GM13976 (cell line): Measurements from ENCODE around the gene THRSP.
"Not testable (repeated sequence)": the region's sequence is repeated elsewhere in the genome, so short reads cannot be mapped to it uniquely, and the experiment has no call there.

ENCODE experiments used
- DNase-seq: peaks from one replicate; pipeline ENCODE4 v3.0.0; 2012; ENCODE audit warnings: low spot score
- in situ Hi-C: fragments of 300-500 bp; cut with MboI; formaldehyde crosslinking; loops from one replicate; pipeline ENCODE4 v1.12.0; 2022; ENCODE audit warnings: low sequenced_read_pairs, mixed read lengths, inconsistent platforms; ENCODE audit not compliant: unreplicated experiment
- TF ChIP-seq, protein P1 (sequence below): IDR thresholded peaks from 2 replicates; pipeline ENCODE4 v1.5.1; 2012; ENCODE audit warnings: borderline replicate concordance, mild to moderate bottlenecking; ENCODE audit not compliant: insufficient read depth; ENCODE audit errors: extremely low read depth, missing control alignments, control extremely low read depth

THRSP gene

DNA sequence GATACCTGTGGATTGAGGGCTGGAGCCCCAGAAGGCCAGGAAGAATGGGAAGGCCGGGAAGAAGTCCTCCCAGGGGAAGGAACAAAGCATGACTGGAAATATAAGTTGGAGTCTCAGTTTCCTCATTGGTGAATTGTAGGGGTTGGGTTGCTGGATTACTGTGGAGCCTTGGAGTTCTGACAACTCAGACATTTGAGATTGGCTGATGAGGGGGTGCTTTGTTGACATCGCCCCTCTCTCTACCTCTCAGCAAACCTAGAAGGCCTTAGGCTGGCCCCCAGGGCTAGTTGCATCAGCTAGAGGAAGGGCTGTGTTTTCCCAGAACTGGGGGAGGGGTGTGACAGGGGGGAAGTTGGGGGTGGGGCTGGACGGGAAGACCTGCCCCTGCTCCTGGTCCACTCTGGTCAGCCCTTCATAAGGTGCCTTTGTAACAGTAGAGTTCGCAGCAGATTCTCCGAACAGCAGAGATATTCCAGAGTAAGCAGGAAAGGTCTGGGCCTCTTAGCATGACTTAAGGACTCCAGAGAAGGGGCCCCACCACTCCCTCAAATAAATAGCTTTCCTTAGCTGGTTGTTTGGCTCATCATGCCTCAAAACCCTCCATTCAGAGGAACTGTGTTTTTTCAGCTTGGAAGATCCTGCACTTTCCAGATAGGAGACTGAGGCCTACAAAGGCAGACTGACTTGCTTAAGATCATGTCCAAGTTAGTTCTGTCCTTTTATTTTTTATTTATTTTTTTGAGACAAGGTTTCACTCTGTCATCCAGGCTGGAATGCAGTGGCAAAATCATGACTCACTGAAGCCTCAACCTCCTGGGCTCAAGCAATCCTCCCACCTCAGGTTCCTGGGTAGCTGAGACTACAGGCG lies 12.5 kb upstream of the THRSP start:
- no peak for DNase-seq
- TF ChIP-seq, protein P1, sequence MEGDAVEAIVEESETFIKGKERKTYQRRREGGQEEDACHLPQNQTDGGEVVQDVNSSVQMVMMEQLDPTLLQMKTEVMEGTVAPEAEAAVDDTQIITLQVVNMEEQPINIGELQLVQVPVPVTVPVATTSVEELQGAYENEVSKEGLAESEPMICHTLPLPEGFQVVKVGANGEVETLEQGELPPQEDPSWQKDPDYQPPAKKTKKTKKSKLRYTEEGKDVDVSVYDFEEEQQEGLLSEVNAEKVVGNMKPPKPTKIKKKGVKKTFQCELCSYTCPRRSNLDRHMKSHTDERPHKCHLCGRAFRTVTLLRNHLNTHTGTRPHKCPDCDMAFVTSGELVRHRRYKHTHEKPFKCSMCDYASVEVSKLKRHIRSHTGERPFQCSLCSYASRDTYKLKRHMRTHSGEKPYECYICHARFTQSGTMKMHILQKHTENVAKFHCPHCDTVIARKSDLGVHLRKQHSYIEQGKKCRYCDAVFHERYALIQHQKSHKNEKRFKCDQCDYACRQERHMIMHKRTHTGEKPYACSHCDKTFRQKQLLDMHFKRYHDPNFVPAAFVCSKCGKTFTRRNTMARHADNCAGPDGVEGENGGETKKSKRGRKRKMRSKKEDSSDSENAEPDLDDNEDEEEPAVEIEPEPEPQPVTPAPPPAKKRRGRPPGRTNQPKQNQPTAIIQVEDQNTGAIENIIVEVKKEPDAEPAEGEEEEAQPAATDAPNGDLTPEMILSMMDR: no peak
- in situ Hi-C loops: no loop called here

DNA sequence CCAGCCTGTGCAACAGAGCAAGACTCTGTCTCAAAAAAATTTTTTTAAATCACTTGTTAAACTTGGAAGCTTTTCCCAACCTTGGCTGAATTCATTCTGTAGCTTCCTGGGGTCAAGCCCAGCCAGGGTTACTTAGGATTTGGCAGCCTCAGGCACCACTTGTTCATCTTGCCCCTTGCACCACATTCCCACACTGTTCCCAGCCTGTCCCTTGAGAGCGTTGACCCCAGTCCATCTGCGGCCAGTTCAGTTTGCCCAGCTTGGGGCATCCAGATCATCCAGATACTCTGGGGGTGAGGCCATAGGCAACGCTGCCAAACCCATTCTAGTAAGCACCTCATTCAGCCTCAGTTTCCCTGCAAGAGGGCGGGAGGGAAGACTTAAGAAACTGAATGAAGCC lies 8.7 kb upstream of the THRSP start:
- DNase-seq: no peak
- in situ Hi-C loops: no loop called here
- TF ChIP-seq, protein P1: no peak

DNA sequence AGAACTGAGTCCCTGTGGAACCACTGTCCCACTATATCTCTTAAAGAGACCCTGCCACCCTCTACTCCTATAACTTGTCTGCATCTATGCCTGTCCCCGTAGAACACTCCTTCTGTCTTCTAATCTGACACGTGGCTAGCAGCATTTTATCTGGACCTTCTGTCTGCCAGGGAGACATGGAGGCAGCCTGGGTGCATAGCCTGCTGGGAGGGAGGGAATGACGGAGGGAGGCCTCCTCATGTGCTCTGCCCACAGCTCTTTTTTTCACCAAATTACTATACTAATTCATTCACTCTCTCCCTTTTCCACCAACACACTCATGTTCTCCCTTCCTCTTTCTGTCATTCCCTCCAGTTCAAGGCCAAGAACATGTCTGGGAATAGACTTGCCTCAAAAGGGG lies 7.6 kb upstream of the THRSP start:
- in situ Hi-C loops: no loop called here
- TF ChIP-seq, protein P1: no peak
- no peak for DNase-seq

DNA sequence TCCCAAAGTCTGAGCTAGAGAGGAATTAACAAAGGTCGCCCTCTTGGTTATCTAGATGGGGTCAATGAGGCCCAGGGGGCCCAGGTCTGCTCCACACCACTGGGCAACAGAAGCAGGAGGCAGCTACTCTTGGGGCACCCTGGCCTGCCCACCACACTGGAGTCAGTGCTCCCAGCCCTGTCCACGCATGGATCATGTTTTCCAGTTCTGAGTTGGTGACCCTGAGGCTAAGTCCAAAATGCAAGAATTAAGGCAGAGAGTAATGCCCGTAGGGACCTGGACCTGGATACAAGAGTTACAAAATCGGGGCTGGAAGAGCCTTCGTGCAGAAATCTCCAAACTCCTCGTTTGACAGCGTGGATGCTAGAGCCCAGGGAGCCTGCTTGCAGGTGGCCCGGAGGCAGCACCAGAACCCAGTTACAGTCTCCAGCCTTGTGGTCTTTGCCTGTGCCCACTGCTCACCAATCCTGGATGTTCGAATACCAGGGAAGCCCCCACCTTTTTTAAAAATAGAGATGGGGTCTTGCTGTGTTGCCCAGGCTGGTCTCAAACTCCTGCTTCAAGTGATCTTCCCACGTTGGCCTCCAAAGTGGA lies 6.1 kb upstream of the THRSP start:
- TF ChIP-seq, protein P1: no peak
- DNase-seq: no peak
- in situ Hi-C loops: no loop called here

DNA sequence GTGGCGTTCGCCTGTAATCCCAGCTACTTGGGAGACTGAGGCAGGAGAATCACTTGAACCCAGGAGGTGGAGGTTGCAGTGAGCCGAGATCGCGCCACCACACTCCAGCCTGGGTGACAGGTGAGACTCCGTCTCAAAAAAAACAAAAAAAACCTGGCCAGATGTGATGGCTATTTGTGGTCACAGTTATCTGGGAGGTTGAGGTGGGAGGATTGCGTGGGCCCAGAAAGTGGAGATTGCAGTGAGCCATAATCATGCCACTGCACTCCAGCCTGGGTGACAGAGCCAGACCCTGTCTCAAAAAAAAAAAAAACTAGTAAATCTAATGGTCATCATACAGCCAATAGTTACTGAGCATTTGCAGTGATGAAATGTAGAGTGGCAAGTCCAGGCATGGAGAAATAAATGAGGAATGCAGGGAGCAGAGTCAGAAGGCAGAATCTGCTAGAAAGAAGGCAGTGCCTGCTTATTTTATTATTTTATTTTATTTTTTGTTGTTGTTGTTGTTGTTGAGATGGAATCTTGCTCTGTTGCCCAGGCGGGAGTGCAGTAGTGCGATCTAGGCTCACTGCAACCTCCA lies 3.8 kb upstream of the THRSP start:
- in situ Hi-C loops, DNase-seq: not testable (repeated sequence)

DNA sequence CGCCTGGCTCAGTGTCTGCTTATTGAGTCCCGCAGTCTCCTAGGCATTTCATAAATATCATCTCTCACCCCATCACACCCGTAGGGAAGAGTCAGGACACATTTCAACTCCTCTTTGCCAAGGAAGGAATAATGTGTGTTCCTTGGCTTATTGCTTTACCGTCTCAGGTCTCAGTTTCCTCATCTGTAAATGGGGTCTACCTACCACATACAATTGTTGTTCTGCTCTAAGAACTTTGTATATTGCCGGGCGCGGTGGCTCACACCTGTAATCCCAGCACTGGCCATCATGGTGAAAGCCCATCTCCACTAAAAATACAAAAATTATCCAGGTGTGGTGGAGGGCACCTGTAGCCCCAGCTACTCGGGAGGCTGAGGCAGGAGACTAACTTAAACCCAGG lies 3.1 kb upstream of the THRSP start:
- in situ Hi-C loops: no loop called here
- DNase-seq: no peak
- TF ChIP-seq, protein P1: no peak
